NCI-H82 treated with DMSO at 0.1 percent for 48 hours (cell line): ENCODE results near the gene PLA2G15.

Experiments
- DNase-seq: peaks from one replicate; lab custom pipeline; 2025; ENCODE audit not compliant: unreplicated experiment; lab: John Stamatoyannopoulos, UW

The PLA2G15 gene

GRCh38 chr16:68296693-68297092 is 51.5 kb downstream of the PLA2G15 start:
- no peak for DNase-seq

- DNase-seq: no peak
Measured at GRCh38 chr16:68297908-68298307, 52.7 kb downstream of the PLA2G15 start.

- DNase-seq: no peak
Measured at GRCh38 chr16:68298312-68298711, 53.1 kb downstream of the PLA2G15 start.

GRCh38 chr16:68298907-68299561 is 53.9 kb downstream of the PLA2G15 start:
- peak; percentile 95 for DNase-seq

GRCh38 chr16:68299571-68300453 is 54.6 kb downstream of the PLA2G15 start:
- DNase-seq: peak; percentile 59

GRCh38 chr16:68300734-68301459 is 55.7 kb downstream of the PLA2G15 start:
- DNase-seq: no peak

- DNase-seq: no peak
Measured at GRCh38 chr16:68306633-68307032, 61.5 kb downstream of the PLA2G15 start.

GRCh38 chr16:68309799-68310198 is 64.6 kb downstream of the PLA2G15 start:
- DNase-seq: no peak

GRCh38 chr16:68310437-68310773 is 65.2 kb downstream of the PLA2G15 start:
- no peak for DNase-seq
